NCI-H82 treated with DMSO at 0.1 percent for 48 hours (cell line): ENCODE results near the gene CYP11A1.

Experiments used
- DNase-seq: peaks from one replicate; lab custom pipeline; 2025; ENCODE audit not compliant: unreplicated experiment; lab: John Stamatoyannopoulos, UW

Gene CYP11A1

GRCh38 chr15:74327756-74328155 lies 39.7 kb downstream of the CYP11A1 start:
- no peak for DNase-seq

DNA sequence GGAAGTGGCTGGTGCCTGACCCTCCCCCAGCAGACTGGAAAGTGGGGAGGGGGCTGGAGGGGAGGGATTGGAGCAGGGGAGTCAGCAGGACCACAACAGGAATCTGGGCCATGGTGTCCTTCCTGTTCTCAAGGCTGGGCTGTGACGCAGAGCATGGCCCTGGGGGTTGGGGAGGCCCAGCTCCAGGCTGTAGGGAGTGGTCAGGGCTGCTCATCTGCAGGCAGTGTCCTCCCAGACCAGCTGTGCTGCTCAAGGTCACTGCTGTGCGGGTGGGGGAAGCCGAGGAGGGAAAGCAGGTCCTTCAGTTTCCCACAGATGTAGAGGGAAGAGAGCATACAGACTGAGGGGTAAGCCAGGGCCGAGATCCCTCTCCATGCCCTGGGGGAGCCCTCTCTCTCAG lies 40.7 kb downstream of the CYP11A1 start:
- DNase-seq, result no peak

DNA sequence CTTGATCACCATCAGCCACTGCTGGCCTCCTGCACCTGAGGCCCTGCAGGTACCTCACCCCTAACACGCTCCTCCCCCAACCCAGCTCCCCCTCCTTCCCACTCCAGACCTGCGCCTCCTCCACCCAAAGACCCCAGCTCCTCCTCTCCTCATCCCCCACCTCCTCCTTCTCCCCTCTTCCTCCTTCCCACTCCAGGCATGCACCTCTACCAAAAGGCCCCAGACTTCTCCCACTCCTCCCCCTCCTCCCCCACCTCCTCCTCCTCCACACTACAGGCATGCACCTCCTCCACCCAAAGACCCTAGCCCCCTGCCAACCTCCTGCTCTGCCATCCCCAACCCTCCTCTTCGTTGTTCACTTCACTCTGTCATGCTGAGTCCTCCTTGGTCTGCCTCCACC lies 42.7 kb downstream of the CYP11A1 start:
- DNase-seq, result no peak

DNA sequence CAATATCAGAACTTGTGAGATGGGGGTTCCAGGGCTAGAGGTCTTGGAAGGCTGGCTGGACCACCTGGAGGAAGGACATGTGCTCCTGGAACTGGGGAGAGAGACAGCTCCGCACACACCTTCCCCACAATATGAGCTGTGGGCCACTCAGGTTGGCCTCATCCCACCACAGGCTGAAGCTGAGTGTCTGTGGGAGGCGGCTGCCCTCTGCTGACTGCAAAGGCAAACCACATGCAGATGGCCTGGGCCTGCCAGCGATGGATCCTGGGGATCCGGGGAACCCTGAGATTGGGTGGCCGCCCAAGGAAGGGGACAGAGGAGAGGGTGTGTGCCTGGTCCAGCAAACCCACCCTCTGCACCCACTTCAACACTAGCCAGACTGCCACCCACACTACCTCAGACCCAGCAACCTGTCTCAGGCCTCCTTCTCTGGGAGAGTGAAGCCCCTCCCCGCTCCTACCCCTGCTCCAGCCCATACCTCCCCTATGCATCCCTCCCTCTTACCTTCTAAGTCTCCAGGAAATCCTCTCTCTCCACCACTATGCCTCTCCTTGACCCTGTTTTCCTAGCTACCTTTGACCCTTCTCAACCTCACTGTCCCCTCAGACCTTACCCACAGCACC lies 44.8 kb downstream of the CYP11A1 start:
- DNase-seq, result peak; percentile 14

- peak; percentile 50 for DNase-seq
These were observed 46.8 kb downstream of the CYP11A1 start for GRCh38 chr15:74320352-74321247.

- no peak for DNase-seq
These were observed 47.7 kb downstream of the CYP11A1 start for GRCh38 chr15:74319596-74320351.

DNA sequence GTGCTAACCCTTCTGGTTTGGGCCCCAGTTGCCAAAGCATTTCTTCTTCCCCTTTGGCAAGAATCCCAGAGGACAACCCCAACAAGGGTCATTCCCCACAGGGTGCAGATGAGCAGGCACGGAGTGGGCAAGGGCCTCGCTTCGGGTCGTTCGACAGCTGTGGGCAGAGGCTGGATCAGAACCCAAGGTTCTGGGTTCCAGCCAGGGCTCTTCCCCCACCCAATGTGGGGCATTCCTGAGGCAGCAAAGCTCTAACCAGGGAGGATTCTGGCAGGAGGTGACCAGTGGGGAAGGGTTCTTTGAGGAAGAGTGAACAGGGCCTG lies 48.3 kb downstream of the CYP11A1 start:
- DNase-seq, result no peak

- DNase-seq, result no peak
These were observed 48.9 kb downstream of the CYP11A1 start for GRCh38 chr15:74318376-74319137.

DNA sequence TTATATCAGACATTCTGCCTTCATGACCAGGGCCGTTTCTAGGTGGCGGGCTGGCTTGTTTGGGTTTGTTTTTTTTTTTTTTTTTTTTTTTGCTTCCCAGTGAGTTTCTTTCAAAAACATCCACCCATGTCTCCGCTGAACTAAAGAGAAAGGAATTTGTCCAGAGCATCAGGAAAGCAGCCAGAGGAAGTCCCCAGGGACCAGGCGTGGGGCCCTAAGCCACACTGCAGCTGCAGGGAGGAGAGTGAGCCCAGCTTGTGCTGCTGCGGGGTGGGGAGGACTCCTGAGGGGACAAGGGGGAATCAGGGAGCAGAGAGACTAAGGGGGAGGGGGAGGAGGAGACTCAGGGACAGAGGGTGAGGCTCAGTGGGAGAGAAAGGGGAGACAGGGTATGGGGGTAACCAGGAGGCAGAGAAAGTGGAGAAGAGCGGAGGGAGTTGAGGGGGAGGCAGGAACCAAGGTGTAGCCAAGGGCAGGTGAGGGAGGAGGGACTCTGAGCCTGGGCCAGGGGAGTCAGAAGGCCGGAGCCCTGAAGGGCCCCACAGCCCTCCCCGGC lies 49.5 kb downstream of the CYP11A1 start:
- DNase-seq, result peak; percentile 66

GRCh38 chr15:74316141-74316540 lies 51.3 kb downstream of the CYP11A1 start:
- DNase-seq, result no peak

GRCh38 chr15:74315626-74316025 lies 51.8 kb downstream of the CYP11A1 start:
- no peak for DNase-seq

DNA sequence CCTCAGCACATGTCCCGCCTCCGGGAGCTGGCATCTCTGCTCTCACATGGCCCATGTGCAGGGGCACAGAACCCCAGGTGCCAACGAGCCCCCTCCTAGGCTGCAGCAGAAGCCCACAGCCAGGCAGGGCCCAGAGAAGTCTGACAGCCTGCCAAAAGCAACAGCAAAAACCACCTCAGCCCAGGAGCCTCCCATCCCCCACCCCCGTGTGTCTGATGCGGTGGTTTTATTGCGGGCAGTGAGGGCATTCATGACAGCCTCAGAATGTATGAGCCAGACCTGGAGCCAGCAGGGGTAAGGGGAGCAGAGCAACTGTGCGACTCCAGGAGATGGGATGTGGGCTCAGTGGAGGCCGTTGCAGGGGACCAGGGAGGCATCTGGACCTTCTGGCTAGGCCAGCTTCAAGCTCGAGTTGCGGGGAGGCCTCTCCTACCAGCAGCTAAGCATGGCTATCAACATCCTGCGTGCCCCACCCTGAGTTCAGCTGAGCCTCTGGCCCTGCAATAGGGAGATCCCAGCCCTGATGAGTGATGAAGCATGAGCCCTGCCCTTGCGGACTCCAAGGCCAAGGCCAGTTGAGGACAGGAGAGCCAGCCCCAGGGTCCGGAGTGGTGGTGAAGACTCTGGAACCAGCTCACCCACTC lies 52.5 kb downstream of the CYP11A1 start:
- DNase-seq, result no peak

GRCh38 chr15:74313889-74314288 lies 53.6 kb downstream of the CYP11A1 start:
- DNase-seq, result no peak

- peak; percentile 88 for DNase-seq
These were observed 54.9 kb downstream of the CYP11A1 start for GRCh38 chr15:74312445-74313007.

DNA sequence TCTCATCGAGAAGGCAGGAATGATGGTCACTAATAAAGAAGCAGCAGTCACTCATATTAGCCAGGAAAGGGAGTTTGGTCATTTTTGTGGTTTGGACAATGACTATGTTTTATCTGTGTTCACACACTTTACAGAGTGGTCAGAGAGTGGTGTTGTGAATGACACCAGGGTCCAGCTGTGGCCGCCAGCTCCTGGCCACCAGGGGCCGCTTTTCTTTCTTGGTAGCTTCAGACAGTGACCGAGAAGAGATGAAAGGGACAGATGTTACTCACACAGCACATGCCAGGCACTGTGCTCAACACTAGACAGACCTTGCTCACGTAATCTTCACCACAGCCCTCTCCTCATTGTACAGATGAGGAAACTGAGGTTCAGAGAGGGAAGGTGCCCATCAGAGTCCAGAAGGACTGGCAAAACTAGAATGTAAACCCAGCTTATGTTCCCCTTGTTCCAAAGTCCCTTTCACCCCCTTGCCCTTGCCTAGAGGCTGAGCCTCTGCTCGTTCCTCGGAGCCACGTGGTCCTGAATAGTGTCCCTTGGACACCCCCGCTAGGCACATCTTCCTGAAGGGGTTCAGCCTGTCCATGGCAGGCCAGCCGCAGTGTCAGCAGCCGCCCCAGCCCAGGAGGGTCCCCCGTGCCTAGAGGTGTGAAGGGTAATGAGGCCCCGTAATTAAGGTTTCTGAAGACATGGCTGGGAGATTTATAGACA lies 55.6 kb downstream of the CYP11A1 start:
- peak; percentile 65 for DNase-seq

DNA sequence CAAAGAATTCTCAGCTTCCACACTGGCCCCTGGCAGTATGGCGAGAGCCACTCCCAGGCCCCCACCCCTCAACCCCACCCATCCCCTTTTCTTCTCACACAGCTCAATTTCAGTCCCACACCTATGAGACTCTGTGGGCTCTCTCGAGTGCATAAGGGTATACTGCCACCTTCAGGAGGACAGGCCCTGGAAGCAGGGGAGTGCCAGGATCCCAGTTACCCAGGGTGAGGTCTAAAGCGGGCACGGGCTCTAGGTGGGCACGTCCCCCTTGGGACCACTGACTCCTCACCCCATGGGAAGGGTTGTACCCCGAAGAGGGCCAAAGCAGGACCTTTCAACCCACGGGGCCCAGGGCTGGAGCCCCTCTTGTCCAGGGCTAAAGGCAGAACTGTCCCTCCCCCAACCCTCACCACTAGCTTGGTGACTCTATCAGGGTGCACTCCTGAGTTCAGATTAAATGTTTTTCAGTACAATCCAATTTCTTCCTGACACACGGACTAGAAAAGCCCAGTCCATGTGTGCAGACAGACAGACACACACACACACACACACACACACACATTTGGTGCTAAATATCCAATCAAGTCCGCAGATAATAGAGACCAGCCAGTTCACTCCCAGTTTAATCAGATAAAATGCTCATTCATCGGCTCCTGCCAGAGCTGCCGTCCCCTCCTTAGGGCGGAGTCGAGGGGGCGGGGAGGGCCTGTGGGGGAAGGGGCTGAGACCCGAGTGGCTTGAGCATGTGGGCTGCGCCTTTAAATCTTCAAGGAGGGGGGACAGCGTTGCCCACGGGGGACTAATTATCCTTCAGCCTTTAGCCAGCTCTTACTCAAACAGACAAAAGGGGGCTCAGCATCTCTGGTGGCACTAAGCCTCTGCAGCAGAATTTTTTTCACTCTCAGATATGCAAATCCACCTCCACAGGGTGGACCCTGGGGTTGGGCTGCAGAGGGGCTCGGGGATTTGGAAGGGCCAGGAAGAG lies 59.3 kb downstream of the CYP11A1 start:
- peak; percentile 98 for DNase-seq

DNA sequence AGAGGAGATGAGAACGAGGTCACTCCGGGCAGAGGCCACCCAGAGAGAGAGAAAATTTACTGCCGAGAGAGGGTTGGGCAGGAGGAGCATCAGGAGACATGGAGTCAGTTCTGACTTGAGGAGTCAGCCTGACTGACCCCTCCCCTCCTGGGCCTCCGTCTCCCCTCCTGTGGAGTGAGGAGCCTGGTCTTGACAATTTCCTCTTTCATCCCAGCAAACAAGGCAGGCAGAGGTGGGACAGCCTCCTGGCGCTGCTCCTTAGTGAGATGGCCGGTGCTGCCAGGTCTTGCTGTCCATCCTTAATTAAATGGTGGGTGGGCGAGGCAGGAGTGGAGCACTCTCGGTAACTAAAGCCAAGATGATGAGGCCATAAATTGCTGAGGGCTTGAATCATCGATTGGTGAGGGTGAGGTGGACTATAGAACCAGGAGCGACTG lies 60.6 kb downstream of the CYP11A1 start:
- no peak for DNase-seq

GRCh38 chr15:74305687-74306086 lies 61.8 kb downstream of the CYP11A1 start:
- DNase-seq, result no peak
